ENCODE measurements around the gene ZSCAN31. TPM values are rescaled to one million over a fixed set of nuclear protein-coding genes. Genes with fewer than 3 reads are reported as not detected.

The ZSCAN31 gene
- total and polyA plus RNA-seq, 2 donors (not counting 3 experiments of a cell fraction or from before 2014, with no cell fraction given): 12.9 to 23.0 TPM

- BruUV-seq (replicated peaks): no TSS peak
- Histone ChIP-seq H3K27me3 (ENCODE audit: control insufficient read depth in 2 of 2, insufficient read depth in 2 of 2, low read length in 2 of 2) (no peaks in the 10 kb centered on the region), H3K4me1 (ENCODE audit: control insufficient read depth, extremely low read depth, insufficient read depth, low read length) (peaks cover 15% of the 10 kb centered on the region), H3K9me3 (replicated peaks; ENCODE audit: control insufficient read depth, insufficient read depth, low read length) (no peaks in the 10 kb centered on the region), H2AFZ (ENCODE audit: low read depth, low read length) (peak overlapping the region; percentile 81), H3K9ac (replicated peaks; ENCODE audit: extremely low read depth, insufficient read depth, low read length) (peak overlapping the region; percentile 96), H3K4me2 (ENCODE audit: insufficient read depth, low read length) (peak overlapping the region; percentile 88), H4K20me1 (replicated peaks; ENCODE audit: control insufficient read depth, extremely low read depth, insufficient read depth, low read length) (no peaks in the 10 kb centered on the region), H3K36me3 (ENCODE audit: control insufficient read depth in 2 of 2, extremely low read depth in 1 of 2, insufficient read depth in 2 of 2, low read length in 2 of 2) (no peaks in the 10 kb centered on the region), H3K27ac (ENCODE audit: insufficient read depth, low read depth, low read length) (peak overlapping the region; percentile 96), H3K4me3 (replicated peaks in 1 of 3; ENCODE audit: insufficient read depth in 1 of 3, low read depth in 1 of 3, low read length in 3 of 3) (peak overlapping the region; percentile 70 to 79 (median 73)), H3K9me1 (replicated peaks; ENCODE audit: control insufficient read depth, extremely low read depth, insufficient read depth, low read length) (no peaks in the 10 kb centered on the region), H3K79me2 (ENCODE audit: control insufficient read depth, insufficient read depth, low read length) (no peaks in the 10 kb centered on the region)
- intact Hi-C loops (cut with micrococcal nuclease) (loop anchor here (1.0 to 5.0 kb wide), 7 partner anchors 13 to 1291 kb away; partner anchors contain the start of genes PGBD1, ZKSCAN3 and ZSCAN26), dilution Hi-C loops (cut with MboI; ENCODE audit: extremely low pct_ligation_motif_present, low sequenced_read_pairs) (no loop called here)
- DNase-seq (ENCODE audit: low read depth, low spot score): no peak
- TF ChIP-seq POLR2A (IDR thresholded peaks at IDR 0.05; ENCODE audit: low read depth, low read length) (no peak), CTCF (IDR thresholded peaks at IDR 0.05; ENCODE audit: extremely low read depth in 1 of 2, insufficient read depth in 1 of 2, low read depth in 1 of 2, low read length in 2 of 2) (no peak), FOS (IDR thresholded peaks at IDR 0.05; ENCODE audit: borderline replicate concordance, insufficient read depth, low read length) (no peak), MYC (IDR thresholded peaks at IDR 0.05; ENCODE audit: low read depth, low read length) (no peak), MAX (IDR thresholded peaks at IDR 0.05; ENCODE audit: insufficient read depth, insufficient read length) (no peak)
- FAIRE-seq: peak; percentile 48
- POLR2A ChIA-PET: interaction anchor here (1.3 to 2.0 kb wide), 4 partner anchors 20 to 195 kb away, joined by 5 to 15 read pairs (median 6); partner anchors contain the start of genes PGBD1, ZKSCAN8 and ZSCAN26
- CTCF ChIA-PET: interaction anchor here (0.8 to 4.8 kb wide), 5 partner anchors 9 to 193 kb away, joined by 3 to 33 read pairs (median 3); no protein-coding TSS in a partner anchor
These were observed 554 bp upstream of the ZSCAN31 start for GRCh38 chr6:28336284-28337120.
